SIG-M5 treated with dmso at 0.1 percent for 504 hours (cell line): ENCODE measurements around the gene WWOX.

Experiments
- DNase-seq: peaks from one replicate; lab custom pipeline; 2025; ENCODE audit not compliant: unreplicated experiment; lab: John Stamatoyannopoulos, UW

The WWOX gene

GRCh38 chr16:78995441-78995840 lies 896.0 kb downstream of the WWOX start:
- no peak for DNase-seq

GRCh38 chr16:78996790-78997189 lies 897.3 kb downstream of the WWOX start:
- DNase-seq, result no peak

GRCh38 chr16:78998879-78999278 lies 899.4 kb downstream of the WWOX start:
- no peak for DNase-seq

- no peak for DNase-seq
Observed at GRCh38 chr16:79001156-79001967, 901.9 kb downstream of the WWOX start.

- DNase-seq, result no peak
Observed at GRCh38 chr16:79003026-79003609, 903.7 kb downstream of the WWOX start.

GRCh38 chr16:79004309-79004708 lies 904.9 kb downstream of the WWOX start:
- no peak for DNase-seq

GRCh38 chr16:79005096-79005495 lies 905.6 kb downstream of the WWOX start:
- DNase-seq, result no peak

- no peak for DNase-seq
Observed at GRCh38 chr16:79006206-79006605, 906.8 kb downstream of the WWOX start.

- DNase-seq, result no peak
Observed at GRCh38 chr16:79006765-79007164, 907.3 kb downstream of the WWOX start.

GRCh38 chr16:79007614-79008013 lies 908.2 kb downstream of the WWOX start:
- no peak for DNase-seq

- no peak for DNase-seq
Observed at GRCh38 chr16:79008036-79008868, 908.8 kb downstream of the WWOX start.

GRCh38 chr16:79008869-79009179 lies 909.4 kb downstream of the WWOX start:
- DNase-seq, result no peak

GRCh38 chr16:79009896-79010295 lies 910.4 kb downstream of the WWOX start:
- no peak for DNase-seq

GRCh38 chr16:79011282-79011681 lies 911.8 kb downstream of the WWOX start:
- DNase-seq, result no peak

- no peak for DNase-seq
Observed at GRCh38 chr16:79012671-79013434, 913.4 kb downstream of the WWOX start.

- no peak for DNase-seq
Observed at GRCh38 chr16:79013930-79014660, 914.6 kb downstream of the WWOX start.

- no peak for DNase-seq
Observed at GRCh38 chr16:79018650-79019429, 919.4 kb downstream of the WWOX start.

GRCh38 chr16:79019431-79019830 lies 920.0 kb downstream of the WWOX start:
- no peak for DNase-seq

GRCh38 chr16:79021991-79022630 lies 922.7 kb downstream of the WWOX start:
- no peak for DNase-seq
